Hematopoietic multipotent progenitor cell treated with erythropoietin and hydrocortisone succinate and interleukin-3 and kit ligand, for 6 days (in vitro differentiated cells): ENCODE measurements around the gene AKAP10.
"Not testable (repeated sequence)": the region's sequence is repeated elsewhere in the genome, so short reads cannot be mapped to it uniquely, and the experiment has no call there.

Experiments
- DNase-seq: peaks from one replicate; pipeline ENCODE4 v3.0.0-alpha.2; 2015

AKAP10 gene

DNA sequence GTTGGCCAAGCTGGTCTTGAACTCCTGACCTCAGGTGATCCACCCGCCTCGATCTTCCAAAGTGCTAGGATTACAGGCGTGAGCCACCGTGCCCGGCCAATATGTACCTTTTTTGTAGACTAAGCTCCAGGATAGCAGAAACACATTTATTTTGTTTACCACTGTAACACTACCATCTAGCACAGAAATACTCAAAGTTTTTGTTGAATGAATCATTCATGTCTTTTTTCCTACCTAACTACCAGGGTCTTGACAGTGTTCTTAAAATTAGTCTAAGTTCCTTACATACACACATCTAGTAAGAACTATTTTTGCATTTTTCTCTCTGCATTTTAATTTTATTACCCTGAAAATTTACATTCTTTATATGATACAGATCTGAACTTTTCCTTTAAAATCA lies 44.4 kb downstream of the AKAP10 start:
- DNase-seq, result no peak

DNA sequence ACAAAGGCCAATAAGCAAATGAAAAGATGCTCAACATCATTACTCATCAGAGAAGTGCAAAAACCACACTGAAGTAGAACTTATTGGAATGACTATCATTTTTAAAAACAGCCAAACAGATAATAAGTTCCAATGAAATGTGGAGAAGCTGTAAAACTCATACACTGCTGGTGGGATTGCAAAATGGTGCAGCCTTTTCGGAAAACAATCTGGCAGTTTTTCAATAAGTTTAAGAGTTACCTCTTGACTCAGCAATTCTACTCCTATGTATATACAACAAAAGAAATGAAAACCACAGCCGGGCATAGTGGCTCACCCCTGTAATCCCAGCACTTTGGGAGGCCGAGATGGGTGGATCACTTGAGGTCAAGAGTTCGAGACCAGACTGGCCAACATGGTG lies 49.3 kb downstream of the AKAP10 start:
- DNase-seq, result no peak

DNA sequence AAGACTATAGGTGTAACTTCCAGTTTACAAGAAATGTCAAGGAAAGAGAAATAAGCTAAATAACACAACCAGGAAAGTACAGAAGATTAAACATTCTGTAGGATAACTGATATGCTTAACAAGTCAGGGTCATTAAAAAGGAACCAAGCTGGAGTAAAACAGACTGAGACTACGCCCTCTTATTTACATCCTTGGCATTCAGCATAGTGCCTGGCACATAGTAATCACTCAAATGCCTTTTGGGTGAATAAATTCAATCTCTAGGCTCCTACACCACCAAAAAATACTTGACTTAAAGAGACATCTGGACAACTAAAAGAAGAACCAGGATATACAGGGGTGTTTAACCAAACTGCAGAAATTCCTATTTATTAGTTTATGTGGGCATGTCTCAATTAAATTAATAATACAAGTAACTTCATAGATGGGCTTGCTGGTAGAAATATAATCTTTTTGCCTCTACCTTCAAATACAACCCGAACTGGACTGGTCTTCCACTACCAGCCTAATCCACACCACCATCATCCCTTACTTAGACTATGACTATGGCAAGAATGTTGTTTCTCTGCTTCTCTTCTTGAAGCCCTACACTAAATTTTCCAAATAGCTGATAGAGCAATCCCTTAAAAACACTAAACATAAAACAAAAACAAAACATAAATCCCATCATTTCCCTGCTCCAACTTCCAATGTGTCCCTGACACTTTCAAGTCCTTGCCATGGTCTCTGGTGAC lies 62.2 kb downstream of the AKAP10 start:
- no peak for DNase-seq

DNA sequence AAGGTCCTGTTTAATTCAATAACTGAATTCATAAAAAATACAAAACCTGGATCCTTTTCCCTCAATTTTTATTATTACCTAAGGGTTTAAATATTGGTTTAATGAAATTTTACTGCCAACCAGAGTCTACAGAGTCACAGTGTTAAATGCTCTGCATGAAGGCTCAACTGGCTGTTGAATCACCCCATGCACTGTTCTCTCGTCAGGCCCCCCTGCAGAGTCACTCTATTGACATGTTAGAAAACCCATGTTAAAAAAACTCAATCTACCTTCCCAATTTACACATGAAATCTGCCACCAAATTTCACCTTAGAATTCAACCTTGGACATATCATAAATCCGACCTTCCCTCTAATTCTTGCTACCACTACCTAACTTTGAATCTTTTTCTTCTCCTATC lies 66.6 kb downstream of the AKAP10 start:
- no peak for DNase-seq

DNA sequence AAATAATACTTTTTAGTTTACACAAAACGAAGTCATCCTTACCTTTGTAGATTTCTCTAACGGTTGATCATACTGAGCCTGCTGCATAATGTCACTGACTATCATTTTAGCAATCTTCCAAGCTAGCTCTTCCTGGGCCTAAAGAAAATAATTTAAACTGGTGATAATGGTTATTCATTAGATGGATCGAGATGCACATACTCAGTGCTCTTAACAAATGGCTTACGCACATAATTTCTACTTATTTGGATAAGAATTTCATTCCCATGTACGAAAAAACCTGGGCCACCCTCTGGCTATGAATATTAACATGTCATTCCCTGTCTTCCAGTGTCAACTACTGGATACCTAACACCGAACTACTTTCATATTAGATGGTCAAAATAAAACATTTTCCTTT lies 68.5 kb downstream of the AKAP10 start:
- DNase-seq, result no peak

DNA sequence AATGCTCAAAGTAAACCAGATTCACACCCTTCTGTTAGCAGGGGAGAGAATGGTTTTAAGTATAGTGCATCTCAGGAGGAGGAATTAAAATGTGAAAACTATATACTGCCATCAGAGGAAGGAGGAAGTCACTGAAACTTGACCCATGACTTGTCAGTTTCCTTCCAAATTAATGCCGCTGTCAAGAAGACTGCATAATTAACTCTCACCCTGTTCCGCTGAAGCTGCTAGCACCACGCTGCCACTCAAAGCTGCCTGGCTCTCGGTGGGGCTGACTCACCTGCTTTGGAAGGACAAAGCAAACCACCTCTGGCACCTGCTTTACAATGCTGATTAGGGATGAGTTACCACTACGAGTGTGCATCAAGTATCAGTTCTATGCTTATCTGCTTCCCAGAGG lies 72.1 kb downstream of the AKAP10 start:
- DNase-seq, result no peak

GRCh38 chr17:19904924-19905323 lies 72.7 kb downstream of the AKAP10 start:
- DNase-seq, result no peak

GRCh38 chr17:19904412-19904811 lies 73.2 kb downstream of the AKAP10 start:
- no peak for DNase-seq

- no peak for DNase-seq
These were observed 76.8 kb downstream of the AKAP10 start for GRCh38 chr17:19900809-19901208.

DNA sequence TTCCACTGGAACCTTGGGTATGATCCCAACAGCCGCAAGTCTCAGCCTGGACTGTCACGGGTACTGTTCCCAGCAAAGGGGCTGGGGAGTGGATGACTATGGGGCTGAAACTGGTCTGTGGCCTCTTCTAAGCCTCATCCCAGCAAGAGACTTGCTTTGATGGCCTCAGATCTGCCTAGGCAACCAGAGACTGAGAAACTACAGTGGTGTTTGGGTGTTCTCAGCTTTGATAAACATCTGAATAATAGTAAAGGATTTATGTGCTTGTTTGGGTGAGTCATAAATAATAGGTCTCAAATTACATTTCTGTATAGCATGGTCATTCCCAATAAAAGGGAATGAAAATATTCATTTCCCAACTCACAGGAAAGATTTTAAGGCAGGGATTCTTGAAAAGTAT lies 79.7 kb downstream of the AKAP10 start:
- no peak for DNase-seq

- DNase-seq, result no peak
These were observed 80.4 kb downstream of the AKAP10 start for GRCh38 chr17:19897090-19897837.

DNA sequence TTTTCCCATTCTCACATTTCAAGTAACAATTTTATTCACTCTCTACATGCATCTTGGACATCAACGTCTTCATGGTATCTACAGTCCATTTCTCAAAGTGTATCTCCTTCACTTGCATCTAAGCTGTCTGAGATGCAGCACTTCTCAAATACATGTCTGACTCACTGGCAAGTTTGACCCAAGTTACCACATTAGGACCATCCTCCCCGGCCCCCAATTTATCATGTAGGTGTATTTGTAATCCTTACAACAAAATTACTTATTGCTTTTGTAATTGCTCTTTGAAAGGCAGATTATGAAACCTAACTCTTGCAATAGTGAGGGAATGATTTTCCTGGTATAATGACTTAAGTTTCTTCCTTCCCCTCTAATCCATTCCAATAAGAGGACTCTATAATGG lies 80.9 kb downstream of the AKAP10 start:
- DNase-seq, result no peak

DNA sequence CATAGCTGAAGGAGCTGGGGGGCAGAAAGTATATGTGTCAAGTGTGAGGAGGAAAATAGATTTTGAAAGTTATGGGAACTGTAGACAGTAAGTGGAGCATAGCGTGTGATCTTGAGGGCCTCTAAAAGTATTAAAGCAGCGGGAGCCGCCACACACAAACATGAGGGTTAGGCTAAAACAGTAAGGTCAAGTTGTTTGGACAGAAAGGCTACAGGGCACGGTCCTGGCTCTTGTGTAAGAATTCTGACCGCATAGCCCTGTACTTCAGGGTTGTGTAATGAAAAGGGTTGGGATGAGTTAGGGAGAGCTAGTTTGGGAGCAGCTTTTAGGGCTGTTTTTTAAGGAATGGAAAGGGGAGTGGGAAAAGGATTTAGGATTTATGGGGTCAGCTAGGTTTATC lies 87.1 kb downstream of the AKAP10 start:
- not testable (repeated sequence) for DNase-seq

GRCh38 chr17:19890001-19890400 lies 87.6 kb downstream of the AKAP10 start:
- DNase-seq, result not testable (repeated sequence)

DNA sequence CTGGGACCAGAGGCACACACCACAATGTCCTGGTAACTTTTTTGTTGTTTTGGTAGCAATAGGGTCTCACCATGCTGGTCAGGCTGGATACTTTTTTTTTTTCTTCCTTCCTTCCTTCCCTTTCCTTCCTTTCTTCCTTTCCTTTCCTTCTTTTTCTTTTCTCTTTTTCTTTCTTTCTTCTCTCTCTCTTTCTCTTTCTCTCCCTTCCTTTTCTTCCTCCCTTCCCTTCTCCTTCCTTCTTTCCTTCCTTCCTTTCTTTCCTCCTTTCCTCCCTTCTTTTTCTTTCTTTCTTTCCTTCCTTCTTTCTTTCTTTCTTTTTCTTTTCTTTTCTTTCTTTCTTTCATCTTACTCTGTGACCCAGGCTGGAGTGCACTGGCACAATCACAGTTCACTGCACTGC lies 91.5 kb downstream of the AKAP10 start:
- DNase-seq, result no peak

GRCh38 chr17:19883537-19884215 lies 94.0 kb downstream of the AKAP10 start:
- DNase-seq, result no peak

- DNase-seq, result no peak
These were observed 97.2 kb downstream of the AKAP10 start for GRCh38 chr17:19880393-19880792.

GRCh38 chr17:19877364-19877945 lies 100.2 kb downstream of the AKAP10 start:
- peak; percentile 83 for DNase-seq

- peak; percentile 88 for DNase-seq
These were observed 101.0 kb downstream of the AKAP10 start for GRCh38 chr17:19876529-19877161.

DNA sequence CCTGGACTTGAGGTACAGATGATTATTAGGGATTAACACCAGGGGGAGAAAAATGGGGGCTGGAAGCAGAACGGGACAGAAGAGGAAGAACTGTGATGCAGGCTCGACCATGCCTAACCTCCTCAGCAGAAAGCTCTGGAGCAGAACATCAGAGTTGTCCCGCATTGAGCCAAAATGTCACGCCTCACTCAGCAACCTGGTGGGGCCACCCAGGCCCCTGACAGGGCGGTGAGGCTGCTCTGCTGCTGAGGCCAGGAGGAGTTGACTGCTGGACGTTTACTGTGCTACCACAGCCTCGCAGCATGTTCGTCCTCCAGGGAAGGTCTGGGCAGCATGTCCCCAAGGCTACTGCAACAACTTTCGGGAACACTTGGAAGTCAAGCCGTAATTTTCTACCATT lies 103.4 kb downstream of the AKAP10 start:
- no peak for DNase-seq

- no peak for DNase-seq
These were observed 104.3 kb downstream of the AKAP10 start for GRCh38 chr17:19873346-19873745.

DNA sequence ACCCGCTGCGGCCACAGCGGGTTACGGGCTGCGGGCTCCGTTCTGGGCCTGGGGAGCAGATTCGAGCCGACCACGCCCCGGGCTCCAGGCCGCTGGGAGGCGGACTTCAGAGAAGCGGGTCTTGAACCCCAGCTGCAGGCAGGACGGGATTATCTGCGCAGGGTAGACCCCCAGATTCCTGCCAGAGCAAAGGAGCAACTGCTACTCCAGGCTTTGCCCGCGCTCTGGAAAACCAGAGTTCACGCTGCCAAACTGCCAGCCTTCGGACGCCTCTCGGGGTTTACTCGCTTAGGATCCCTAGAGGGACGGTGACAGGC lies 109.6 kb downstream of the AKAP10 start:
- no peak for DNase-seq
